Memory B cell (primary cell): ENCODE results near the gene DCLK1.

Experiments
- ATAC-seq: fragments of 150-1000 bp; cut with Tn5 transposase; 2 replicates; pipeline ENCODE4 v1.10.0; 2021; ENCODE audit warnings: low read depth, mild to moderate bottlenecking, moderate library complexity
- DNase-seq, 2 donors: peaks; one replicate each; pipeline ENCODE4 v3.0.0; 2022; ENCODE audit warnings: low spot score in 2 of 2
- H3K27ac Mint-ChIP-seq: one replicate; pipeline ENCODE4 v1.8.0; 2022; ENCODE audit warnings: mild to moderate bottlenecking, moderate library complexity, mixed read lengths
- H3K27me3 Mint-ChIP-seq: one replicate; pipeline ENCODE4 v1.8.0; 2022; ENCODE audit warnings: mixed read lengths
- H3K36me3 Mint-ChIP-seq: one replicate; pipeline ENCODE4 v1.8.0; 2022; ENCODE audit warnings: mild to moderate bottlenecking, mixed read lengths
- H3K4me1 Mint-ChIP-seq: one replicate; pipeline ENCODE4 v1.8.0; 2022; ENCODE audit warnings: mixed read lengths
- H3K4me3 Mint-ChIP-seq: one replicate; pipeline ENCODE4 v1.8.0; 2022; ENCODE audit warnings: mild to moderate bottlenecking, moderate library complexity, mixed read lengths
- H3K9me3 Mint-ChIP-seq: one replicate; pipeline ENCODE4 v1.8.0; 2022; ENCODE audit warnings: mixed read lengths

Gene DCLK1

DNA sequence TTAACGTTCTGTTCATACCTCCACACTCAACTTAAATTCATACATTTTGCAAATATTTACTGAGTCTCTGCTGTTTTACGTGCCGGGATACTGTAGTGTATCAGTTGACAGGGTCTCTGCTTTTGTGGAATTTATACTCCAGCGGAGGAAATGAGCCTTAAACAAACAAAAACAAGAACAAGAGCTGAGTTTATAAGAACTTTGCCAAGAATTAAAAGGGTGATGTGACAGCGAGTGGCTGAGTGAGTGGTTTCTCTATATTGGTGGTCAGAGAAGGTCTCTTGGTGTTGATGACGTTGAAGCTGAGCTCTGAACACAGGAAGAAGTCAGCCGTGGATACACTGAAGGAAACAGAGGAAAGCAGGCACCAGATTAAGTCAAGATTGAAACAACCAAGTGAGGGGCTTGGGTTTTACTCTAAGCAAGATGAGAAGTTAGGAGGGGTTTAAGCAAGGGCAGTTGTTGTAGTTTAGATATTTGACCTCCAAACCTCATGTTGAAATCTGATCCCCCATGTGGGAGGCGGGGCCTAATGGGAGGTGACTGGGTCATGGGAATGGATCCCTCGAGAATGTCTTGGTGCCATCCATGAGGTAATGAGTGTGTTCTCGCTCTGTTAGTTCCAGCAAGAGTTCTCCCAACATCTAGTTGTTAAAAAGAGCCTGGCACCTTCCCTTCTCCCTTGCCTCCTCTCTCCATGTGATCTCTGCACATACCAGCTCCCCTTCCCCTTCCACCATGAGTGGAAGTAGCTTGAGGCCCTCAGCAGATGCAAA is 248.3 kb downstream of the DCLK1 start:
- Mint-ChIP-seq H3K27me3 (no peaks in the 10 kb centered on the region), H3K36me3 (no peaks in the 10 kb centered on the region), H3K27ac (no peak overlapping the region), H3K4me3 (no peak overlapping the region), H3K4me1 (no peaks in the 10 kb centered on the region), H3K9me3 (peaks cover 4% of the 10 kb centered on the region)
- no peak for ATAC-seq
- DNase-seq = no peak

DNA sequence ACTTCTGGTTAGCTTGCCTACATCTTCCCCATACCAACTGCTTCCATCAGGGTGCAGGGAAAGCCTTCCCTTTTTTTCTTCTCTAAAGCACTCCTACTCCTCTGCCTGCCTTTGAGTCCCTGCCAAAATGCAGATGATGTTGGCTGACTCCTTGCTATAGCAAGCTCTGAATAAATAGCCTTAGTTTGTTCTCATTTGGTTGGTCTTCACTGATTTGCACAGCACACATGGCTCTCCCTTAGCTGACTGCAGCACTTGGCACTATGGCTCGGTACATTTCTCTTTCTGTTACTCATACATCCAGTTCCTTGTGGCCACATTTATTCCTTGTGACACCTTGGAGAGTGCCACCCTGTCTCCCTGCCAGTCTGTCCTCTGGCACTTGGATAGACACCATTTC is 249.8 kb downstream of the DCLK1 start:
- Mint-ChIP-seq H3K36me3 (no peaks in the 10 kb centered on the region), H3K27ac (no peak overlapping the region), H3K9me3 (peaks cover 4% of the 10 kb centered on the region), H3K4me1 (no peaks in the 10 kb centered on the region), H3K4me3 (no peak overlapping the region), H3K27me3 (no peaks in the 10 kb centered on the region)
- ATAC-seq = no peak
- DNase-seq = no peak

DNA sequence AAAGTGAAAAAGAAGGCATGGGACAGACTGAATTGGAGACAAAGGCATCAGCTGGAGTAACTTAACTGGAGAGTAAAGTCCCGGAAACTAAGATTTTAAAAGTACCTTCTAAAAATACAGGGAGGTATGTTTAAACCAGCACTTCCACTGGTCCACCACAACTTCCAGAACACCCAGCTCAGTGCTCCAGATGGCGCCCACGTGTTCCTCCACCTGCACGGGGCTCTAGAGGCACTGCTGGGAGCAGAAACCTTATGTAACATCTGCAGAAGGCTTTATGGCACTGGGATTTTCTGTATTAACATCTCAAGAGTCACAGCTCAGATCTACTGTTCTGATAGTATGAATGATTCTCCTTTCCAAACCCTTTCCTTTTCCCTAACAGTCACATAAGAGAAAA is 252.1 kb downstream of the DCLK1 start:
- no peak for ATAC-seq
- Mint-ChIP-seq H3K27ac (no peak overlapping the region), H3K4me3 (no peak overlapping the region), H3K9me3 (peaks cover 5% of the 10 kb centered on the region), H3K4me1 (no peaks in the 10 kb centered on the region), H3K27me3 (no peaks in the 10 kb centered on the region), H3K36me3 (no peaks in the 10 kb centered on the region)
- no peak for DNase-seq

DNA sequence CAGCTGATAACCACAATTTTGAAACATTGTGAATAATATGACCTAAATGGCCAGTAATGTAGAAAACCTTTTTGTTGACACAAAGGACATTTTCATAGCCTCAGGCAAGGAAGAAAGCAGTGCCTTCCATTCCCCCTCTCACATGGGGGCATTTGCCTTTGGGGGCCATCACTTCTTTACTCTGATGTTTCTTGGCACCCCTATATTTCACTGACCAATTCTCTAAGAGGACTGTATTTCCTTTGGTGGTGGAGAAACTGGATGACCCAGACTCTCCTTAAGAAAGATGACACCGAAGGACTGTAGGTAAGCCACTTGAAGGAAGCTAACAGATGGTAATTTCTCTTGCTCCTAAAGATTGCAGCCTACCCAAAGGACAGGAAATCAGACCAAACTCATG is 254.6 kb downstream of the DCLK1 start:
- Mint-ChIP-seq H3K36me3 (no peaks in the 10 kb centered on the region), H3K27ac (no peak overlapping the region), H3K9me3 (peaks cover 3% of the 10 kb centered on the region), H3K4me1 (no peaks in the 10 kb centered on the region), H3K27me3 (no peaks in the 10 kb centered on the region), H3K4me3 (no peak overlapping the region)
- no peak for DNase-seq
- no peak for ATAC-seq

DNA sequence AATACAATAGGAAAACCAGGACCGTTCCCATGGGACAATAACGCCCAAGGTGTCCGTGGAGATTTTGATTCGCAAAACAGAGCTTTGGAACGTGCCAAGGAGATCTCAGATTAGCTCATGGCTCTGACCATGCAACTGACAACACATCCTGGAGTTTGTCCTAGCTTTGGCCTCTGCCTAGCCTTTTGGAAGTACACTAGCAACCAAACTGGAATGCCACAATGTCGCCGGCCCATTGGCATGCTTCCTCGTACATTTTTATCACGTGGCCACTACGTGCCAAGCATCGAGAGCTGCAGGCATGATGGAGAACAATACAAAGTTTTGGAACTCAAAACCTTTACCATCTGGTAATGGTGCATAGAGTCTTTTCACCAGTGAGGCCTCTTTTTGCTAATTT is 256.5 kb downstream of the DCLK1 start:
- Mint-ChIP-seq H3K9me3 (peaks cover 1% of the 10 kb centered on the region), H3K4me3 (no peak overlapping the region), H3K27ac (no peak overlapping the region), H3K4me1 (no peaks in the 10 kb centered on the region), H3K27me3 (no peaks in the 10 kb centered on the region), H3K36me3 (no peaks in the 10 kb centered on the region)
- ATAC-seq (no peak), DNase-seq (no peak)

DNA sequence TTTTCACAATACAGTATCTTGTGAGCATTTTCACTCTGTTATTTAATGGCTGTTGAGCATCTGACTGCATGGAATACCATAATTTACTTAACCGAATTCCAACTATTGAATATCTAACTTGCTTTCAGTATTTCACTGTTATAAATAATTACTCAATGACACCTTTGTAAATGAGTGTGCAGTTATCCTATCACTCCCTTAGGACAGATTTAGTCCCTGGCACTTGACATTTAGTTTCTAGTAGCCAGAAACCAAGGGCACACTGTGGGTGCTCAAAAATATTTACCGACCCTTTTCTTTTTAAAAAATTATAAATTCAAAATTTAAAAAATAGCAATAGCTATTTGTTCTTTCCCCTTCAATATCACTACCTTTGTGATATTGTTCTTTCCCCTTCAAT is 258.8 kb downstream of the DCLK1 start:
- Mint-ChIP-seq H3K4me3 (no peak overlapping the region), H3K4me1 (no peaks in the 10 kb centered on the region), H3K9me3 (peaks cover 2% of the 10 kb centered on the region), H3K27me3 (no peaks in the 10 kb centered on the region), H3K36me3 (no peaks in the 10 kb centered on the region), H3K27ac (no peak overlapping the region)
- DNase-seq (no peak), ATAC-seq (no peak)

DNA sequence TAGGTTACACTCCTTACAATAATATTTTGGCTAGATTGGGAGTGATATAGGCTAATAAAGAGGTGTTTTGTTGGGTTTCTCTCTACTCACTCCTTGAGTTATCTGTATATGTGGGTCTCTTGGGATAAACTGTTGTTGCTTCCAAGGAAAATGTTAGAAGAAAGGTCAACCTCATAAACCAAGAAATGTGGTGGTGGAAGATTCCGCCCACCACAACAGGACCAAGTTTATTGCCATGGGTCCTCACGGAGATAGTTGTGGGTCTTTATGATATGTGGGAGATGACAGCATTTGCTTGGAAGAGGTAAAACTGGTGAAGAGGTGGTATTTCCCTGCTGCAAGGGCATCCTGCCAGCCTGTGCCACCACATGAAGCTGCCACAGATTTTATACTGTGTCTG is 259.6 kb downstream of the DCLK1 start:
- DNase-seq = no peak
- Mint-ChIP-seq H3K27me3 (no peaks in the 10 kb centered on the region), H3K4me1 (no peaks in the 10 kb centered on the region), H3K36me3 (no peaks in the 10 kb centered on the region), H3K27ac (no peak overlapping the region), H3K9me3 (peaks cover 2% of the 10 kb centered on the region), H3K4me3 (no peak overlapping the region)
- no peak for ATAC-seq

DNA sequence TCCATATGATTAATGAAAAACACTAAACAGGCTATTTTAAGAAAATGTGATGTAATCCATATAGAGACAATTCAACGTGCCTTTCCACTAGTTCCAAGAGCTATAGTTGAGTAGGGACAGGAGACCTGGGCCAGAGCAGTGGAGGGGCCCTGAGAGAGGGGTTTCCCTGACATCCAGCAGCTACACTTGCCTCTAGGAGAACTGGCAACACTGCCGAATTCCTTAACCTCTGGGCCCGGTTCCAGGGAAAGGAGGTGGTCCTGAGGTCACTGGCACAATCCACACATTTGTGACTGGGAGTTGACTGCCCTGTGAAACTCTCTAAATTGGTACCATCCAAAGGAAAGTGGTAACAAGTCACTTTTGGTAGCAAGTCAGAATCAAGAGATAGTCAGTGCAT is 264.4 kb downstream of the DCLK1 start:
- Mint-ChIP-seq H3K4me1 (no peaks in the 10 kb centered on the region), H3K27ac (no peak overlapping the region), H3K36me3 (no peaks in the 10 kb centered on the region), H3K4me3 (no peak overlapping the region), H3K27me3 (no peaks in the 10 kb centered on the region), H3K9me3 (peaks cover 6% of the 10 kb centered on the region)
- no peak for DNase-seq
- ATAC-seq = no peak

DNA sequence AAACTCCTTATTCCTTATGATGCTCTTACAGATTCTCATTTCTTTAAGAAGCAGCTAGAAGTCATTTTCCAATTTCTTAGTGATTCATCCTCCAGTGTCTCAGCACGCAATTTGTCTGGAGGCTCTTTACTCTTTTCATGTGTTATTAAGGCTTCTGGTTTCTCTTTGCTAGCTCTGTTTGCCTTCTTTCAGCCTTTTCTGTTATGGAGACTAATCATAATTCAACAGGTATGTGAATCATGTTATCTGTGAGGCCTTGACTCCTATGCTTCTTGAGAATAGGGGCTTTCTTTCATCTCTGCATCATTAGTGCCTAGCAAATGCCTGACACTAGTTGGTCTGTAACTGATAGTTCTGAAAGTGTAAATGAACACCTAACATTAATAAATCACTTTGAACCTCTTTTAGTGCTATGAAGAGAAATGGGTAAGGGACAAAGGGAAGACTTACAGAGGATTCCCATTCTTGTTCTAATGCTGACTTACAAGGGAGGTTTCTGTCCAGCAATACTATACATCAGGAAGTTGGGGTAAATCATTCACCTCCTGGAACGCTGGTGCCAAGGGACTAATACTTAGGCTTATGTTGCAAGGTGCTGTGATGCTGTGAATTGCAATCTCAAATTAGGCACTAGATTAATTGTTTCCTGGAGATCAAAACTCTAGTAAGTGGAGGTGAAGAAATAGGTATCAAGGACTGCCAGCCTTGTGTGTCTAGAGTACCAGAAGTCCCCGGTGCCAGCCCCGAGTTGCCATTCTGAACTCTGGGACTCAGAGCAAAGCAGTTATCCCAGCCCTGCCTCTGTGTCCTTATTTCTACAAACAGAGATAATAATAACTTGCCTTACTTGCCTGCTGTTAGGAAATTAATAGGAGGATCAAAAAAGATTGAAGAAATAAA is 265.6 kb downstream of the DCLK1 start:
- no peaks in the 10 kb centered on the region for H3K4me1 Mint-ChIP-seq
- DNase-seq (no peak), ATAC-seq (no peak)
- peaks cover 6% of the 10 kb centered on the region for H3K9me3 Mint-ChIP-seq
- no peaks in the 10 kb centered on the region for H3K36me3 Mint-ChIP-seq
- no peak overlapping the region for H3K27ac Mint-ChIP-seq
- H3K4me3 Mint-ChIP-seq = no peak overlapping the region
- no peaks in the 10 kb centered on the region for H3K27me3 Mint-ChIP-seq

DNA sequence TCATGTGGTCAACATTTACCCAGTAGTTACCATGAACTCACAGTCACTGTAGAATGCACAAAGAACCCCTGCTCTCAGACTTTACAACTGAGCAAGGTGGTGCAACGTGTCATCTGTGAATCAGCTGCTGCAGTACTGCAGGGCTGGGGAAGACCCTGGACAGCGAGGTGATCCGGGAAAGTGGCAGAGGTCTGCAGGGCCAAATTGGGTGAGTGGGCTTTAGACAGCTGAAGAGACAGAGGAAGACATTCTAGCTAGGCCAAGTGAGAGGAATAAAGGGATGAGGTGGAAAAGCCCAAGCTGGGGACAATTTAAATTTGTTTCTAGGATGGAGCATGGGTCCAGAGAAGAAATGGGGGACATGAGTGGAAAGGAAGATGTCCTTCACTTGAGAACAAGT is 270.5 kb downstream of the DCLK1 start:
- DNase-seq (no peak), ATAC-seq (no peak)
- no peaks in the 10 kb centered on the region for H3K36me3 Mint-ChIP-seq
- H3K4me1 Mint-ChIP-seq = no peaks in the 10 kb centered on the region
- no peak overlapping the region for H3K4me3 Mint-ChIP-seq
- no peak overlapping the region for H3K27ac Mint-ChIP-seq
- H3K27me3 Mint-ChIP-seq = peaks cover 1% of the 10 kb centered on the region
- H3K9me3 Mint-ChIP-seq = peaks cover 5% of the 10 kb centered on the region

DNA sequence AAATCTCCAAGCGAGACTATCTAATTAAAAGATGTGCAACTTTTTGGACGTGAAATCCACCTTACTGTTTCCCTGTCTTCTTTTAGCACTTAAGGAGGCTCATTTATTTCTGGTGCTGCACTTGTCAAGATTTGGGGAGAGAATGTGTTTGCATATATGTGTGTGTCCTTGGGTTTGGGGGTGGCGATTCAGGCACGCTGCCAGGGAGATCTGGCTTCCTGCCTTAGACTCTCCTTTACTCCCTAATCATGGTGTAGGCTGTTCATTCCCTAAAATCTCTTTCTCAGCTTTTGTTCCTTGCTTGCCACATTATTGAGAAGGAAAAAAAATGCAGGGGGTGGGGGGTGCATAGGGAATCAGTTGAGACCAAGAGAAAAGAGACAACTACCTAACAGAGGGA is 271.2 kb downstream of the DCLK1 start:
- H3K27ac Mint-ChIP-seq = no peak overlapping the region
- H3K9me3 Mint-ChIP-seq = peaks cover 5% of the 10 kb centered on the region
- H3K4me1 Mint-ChIP-seq = no peaks in the 10 kb centered on the region
- peaks cover 1% of the 10 kb centered on the region for H3K27me3 Mint-ChIP-seq
- H3K36me3 Mint-ChIP-seq = no peaks in the 10 kb centered on the region
- DNase-seq (no peak), ATAC-seq (no peak)
- H3K4me3 Mint-ChIP-seq = no peak overlapping the region

DNA sequence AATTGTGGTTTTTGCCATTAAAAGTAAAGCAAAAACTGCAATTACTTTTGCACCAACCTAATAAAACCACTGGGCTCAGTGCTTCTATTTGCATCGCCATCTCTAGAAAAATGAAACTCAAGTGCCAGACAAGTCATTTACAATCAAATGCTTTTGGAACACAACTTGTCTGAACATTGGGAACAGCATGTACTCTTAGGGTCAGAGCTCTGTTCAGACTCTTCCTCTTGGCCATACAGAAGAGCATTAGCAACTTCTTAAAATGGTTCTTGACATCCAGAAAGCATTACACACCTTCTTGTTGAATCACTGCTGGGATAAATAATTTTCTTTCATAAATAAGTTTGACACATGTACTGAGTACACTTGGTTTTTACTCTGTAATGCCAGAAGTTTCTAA is 272.5 kb downstream of the DCLK1 start:
- H3K4me1 Mint-ChIP-seq = no peaks in the 10 kb centered on the region
- peaks cover 5% of the 10 kb centered on the region for H3K9me3 Mint-ChIP-seq
- no peak overlapping the region for H3K27ac Mint-ChIP-seq
- H3K4me3 Mint-ChIP-seq = no peak overlapping the region
- H3K36me3 Mint-ChIP-seq = no peaks in the 10 kb centered on the region
- DNase-seq (no peak), ATAC-seq (no peak)
- peaks cover 1% of the 10 kb centered on the region for H3K27me3 Mint-ChIP-seq

DNA sequence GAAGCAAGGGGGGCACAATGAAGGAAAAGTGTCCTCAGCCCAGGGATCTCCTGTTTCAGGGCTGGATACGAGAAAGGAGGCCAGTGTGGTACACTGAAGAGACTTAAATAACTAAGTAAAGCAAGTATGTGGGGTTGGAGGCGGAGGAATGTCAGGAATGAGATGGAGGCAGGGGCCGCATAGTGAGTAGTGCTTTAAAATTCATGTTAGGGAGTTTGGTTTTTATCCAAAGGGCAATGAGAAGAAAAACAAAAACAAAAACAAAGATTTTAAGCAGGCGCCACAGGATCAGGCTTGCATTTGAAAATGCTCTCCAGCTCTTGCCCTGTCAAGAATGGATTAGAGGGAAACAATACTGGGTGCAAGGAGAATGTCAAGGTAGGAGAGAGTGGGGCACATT is 273.4 kb downstream of the DCLK1 start:
- Mint-ChIP-seq H3K4me3 (no peak overlapping the region), H3K4me1 (no peaks in the 10 kb centered on the region), H3K36me3 (no peaks in the 10 kb centered on the region), H3K9me3 (peaks cover 5% of the 10 kb centered on the region), H3K27me3 (peaks cover 1% of the 10 kb centered on the region), H3K27ac (no peak overlapping the region)
- ATAC-seq (no peak), DNase-seq (no peak)

DNA sequence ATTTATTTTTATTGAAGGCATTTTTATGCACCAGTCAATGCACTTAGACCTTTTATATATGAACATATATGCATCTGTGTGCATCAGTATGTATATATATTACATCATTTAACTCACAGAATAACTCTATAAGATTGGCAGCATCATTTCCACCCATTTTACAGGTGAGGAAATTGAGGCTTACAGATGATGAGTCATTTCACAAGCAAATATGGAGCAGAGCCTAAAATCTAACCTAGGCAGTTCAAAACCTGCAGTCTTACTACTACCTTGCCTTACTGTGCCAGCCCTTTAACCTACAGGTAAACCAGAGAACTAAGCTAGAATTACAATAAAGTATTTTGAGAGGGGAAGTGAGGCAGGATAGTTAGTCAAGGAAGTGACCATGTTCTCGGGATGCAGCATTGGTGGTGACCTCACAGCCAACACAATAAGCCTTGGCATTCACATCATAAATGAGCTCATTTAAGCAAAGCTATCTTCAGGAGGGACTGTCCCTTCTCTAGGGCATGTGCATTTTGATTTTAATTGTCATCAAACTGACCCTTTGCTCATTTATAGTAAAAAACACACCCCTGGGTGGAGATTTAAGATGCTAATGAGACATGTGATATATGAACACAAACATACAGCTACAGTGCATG is 274.3 kb downstream of the DCLK1 start:
- Mint-ChIP-seq H3K27me3 (peaks cover 1% of the 10 kb centered on the region), H3K36me3 (no peaks in the 10 kb centered on the region), H3K4me1 (no peaks in the 10 kb centered on the region), H3K4me3 (no peak overlapping the region), H3K27ac (no peak overlapping the region), H3K9me3 (no peaks in the 10 kb centered on the region)
- ATAC-seq (no peak), DNase-seq (no peak)
